Measurements from ENCODE around the gene ARHGAP27. TPM values are rescaled to one million over a fixed set of nuclear protein-coding genes. Genes with fewer than 3 reads are reported as not detected.
"Not testable (repeated sequence)": the region's sequence is repeated elsewhere in the genome, so short reads cannot be mapped to it uniquely, and the experiment has no call there.

The ARHGAP27 gene
- total RNA-seq, 1 experiment from 2014 or later = 171 TPM

- DNase-seq (ENCODE audit: low spot score) = no peak
Measured at GRCh38 chr17:45366691-45367090, 66.0 kb downstream of the ARHGAP27 start.

- no peak for DNase-seq (ENCODE audit: low spot score)
Measured at GRCh38 chr17:45366049-45366448, 66.6 kb downstream of the ARHGAP27 start.

- DNase-seq (ENCODE audit: low spot score) = no peak
Measured at GRCh38 chr17:45364531-45365390, 67.9 kb downstream of the ARHGAP27 start.

GRCh38 chr17:45363498-45363897, 69.2 kb downstream of the ARHGAP27 start:
- no peak for DNase-seq (ENCODE audit: low spot score)

- no peak for DNase-seq (ENCODE audit: low spot score)
Measured at GRCh38 chr17:45361976-45362375, 70.7 kb downstream of the ARHGAP27 start.

GRCh38 chr17:45361451-45361850, 71.2 kb downstream of the ARHGAP27 start:
- no peak for DNase-seq (ENCODE audit: low spot score)

GRCh38 chr17:45357364-45357997, 75.2 kb downstream of the ARHGAP27 start:
- no peak for DNase-seq (ENCODE audit: low spot score)

GRCh38 chr17:45355087-45355486, 77.6 kb downstream of the ARHGAP27 start:
- peak; percentile 7 for DNase-seq (ENCODE audit: low spot score)

GRCh38 chr17:45353043-45353442, 79.6 kb downstream of the ARHGAP27 start:
- DNase-seq (ENCODE audit: low spot score) = no peak

GRCh38 chr17:45351831-45352230, 80.8 kb downstream of the ARHGAP27 start:
- DNase-seq (ENCODE audit: low spot score) = no peak

GRCh38 chr17:45347444-45347843, 85.2 kb downstream of the ARHGAP27 start:
- no peak for DNase-seq (ENCODE audit: low spot score)

GRCh38 chr17:45346216-45347015, 86.3 kb downstream of the ARHGAP27 start:
- DNase-seq (ENCODE audit: low spot score) = no peak

- DNase-seq (ENCODE audit: low spot score) = no peak
Measured at GRCh38 chr17:45345554-45346215, 87.0 kb downstream of the ARHGAP27 start.

GRCh38 chr17:45345246-45345553, 87.5 kb downstream of the ARHGAP27 start:
- no peak for DNase-seq (ENCODE audit: low spot score)

- DNase-seq (ENCODE audit: low spot score) = not testable (repeated sequence)
Measured at GRCh38 chr17:45343967-45344664, 88.6 kb downstream of the ARHGAP27 start.

Other genes with a start within 250 kb of the ARHGAP27 start
- 0.03 TPM in 1 of 2 replicates, not detected in the other for gene FMNL1, start 211.0 kb downstream of the ARHGAP27 start, total RNA-seq (2014; rRNA removed; shearing (Covaris generic))
- not detected in 2 replicates for gene SPATA32, start 170.8 kb downstream of the ARHGAP27 start, total RNA-seq (2014; rRNA removed; shearing (Covaris generic))
- gene MAP3K14, start 115.8 kb downstream of the ARHGAP27 start, total RNA-seq (2014; rRNA removed; shearing (Covaris generic)) = 5.9 and 6.2 TPM in 2 replicates
- 22.7 and 34.2 TPM in 2 replicates for gene PLEKHM1, start 57.9 kb upstream of the ARHGAP27 start, total RNA-seq (2014; rRNA removed; shearing (Covaris generic))

All from HT-29 (cell line).